Measurements from ENCODE around the gene HPCA.
A peak's percentile ranks its signal among the peaks of the same experiment; 100 is the strongest.

The HPCA gene

DNA sequence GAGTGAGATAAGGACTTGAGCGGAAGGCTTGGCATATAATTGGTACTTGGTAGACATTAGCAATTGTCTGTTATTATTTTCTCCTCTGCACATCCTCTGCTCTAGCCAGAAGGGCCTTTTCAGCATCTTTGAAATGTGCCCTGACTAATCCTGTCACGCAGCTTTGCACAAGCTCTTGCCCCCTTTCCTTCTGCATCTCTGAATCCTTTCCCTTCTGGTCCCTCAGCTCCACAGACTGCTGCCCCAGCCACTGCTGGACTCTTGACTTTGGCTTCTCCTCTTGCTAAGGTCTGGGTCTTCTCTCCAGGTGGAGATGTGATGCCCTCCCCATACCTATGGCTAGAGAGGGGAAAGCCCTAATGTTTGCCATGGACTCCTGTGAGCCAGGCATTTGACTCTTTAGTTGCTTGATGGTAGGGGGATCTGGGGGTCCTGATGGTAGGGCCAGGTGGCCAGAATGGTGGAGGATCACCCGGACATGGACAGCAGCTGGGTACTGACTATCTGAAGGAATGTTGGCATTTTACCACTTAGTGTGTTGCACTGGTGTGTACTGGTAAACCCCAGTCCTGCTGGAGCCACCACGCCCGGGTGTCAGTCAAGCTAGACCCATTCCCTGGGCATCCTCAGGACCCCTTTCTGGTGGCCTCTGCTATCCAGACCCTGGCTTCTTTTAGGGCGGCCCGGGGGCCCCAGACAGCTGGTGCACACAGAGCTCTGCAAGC is 4.4 kb downstream of the HPCA start:
- no peak for DNase-seq

DNA sequence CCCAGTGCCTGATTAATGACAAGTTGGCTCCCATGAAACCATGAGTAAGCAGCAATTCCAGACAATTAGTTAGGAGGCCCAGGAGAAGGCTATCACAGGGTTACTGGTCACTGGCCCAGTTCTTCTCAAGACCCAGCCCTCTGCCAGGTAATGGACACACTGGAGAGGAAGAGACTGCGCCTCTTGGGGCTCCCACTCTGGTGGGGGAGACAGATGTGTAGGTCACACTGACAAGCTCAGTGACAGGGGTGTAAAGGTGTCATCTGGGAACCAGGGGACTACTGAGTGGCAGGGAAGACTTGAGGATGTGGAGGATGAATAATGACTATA is 4.9 kb downstream of the HPCA start:
- no peak for DNase-seq

DNA sequence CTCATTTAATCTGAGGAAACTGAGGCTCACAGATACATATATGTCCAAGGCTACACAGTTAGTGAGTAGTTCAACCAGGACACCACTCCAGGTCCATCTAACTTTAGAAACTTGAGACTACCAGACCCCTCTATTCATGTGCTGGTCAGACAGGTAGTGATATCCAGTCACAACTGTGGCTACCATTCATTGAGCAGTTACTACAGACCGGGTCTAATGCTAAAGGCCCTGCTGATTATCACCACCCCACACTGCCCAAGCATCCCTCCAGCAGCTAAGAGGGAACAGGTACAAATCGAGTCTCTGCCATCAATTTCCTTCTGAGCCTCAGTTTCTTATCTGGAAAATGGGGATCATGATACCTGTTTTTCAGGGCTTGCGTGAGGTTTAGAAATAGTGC is 5.3 kb downstream of the HPCA start:
- no peak for DNase-seq

DNA sequence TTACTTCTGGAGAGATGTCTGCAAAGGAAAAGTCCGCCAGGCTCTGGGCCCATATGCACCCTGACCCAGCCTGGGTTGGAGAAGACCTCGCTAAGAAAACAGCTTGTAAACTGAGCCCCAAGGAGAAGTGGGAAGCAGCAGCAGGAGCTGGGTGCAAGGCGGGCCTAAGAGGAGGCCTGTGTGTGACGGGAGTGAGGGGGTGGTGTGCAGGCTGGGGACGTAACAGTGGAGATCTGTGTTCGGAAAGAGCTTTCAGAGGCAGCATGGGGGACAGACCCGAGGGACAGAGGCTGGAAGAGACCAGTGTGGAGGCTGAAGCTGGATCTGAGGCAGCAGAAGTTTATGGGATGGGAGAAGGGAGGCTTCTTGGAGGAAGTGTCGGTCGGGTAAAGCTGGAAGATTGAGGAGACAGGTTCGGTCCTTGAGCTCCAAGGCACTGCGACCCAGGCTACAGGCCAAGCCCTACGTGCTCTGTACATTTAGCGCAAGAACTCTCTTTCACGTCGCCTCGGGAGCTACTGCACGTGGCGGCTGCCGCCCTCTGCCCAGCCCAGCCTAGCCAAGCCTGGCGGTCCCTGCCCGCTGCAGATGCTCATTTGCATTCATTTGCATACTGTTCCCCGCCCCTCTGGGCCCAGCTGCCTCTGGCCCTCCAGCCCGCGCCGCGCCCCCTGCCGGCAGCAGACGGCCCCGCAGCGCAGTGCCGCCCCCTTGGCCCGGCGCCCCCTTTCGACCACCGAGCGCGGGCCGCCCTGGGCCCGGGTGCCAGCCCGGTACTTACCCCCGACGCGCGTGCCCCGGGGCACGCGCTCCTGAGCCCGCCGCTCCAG is 6.3 kb downstream of the HPCA start:
- DNase-seq: peak; percentile 68

DNA sequence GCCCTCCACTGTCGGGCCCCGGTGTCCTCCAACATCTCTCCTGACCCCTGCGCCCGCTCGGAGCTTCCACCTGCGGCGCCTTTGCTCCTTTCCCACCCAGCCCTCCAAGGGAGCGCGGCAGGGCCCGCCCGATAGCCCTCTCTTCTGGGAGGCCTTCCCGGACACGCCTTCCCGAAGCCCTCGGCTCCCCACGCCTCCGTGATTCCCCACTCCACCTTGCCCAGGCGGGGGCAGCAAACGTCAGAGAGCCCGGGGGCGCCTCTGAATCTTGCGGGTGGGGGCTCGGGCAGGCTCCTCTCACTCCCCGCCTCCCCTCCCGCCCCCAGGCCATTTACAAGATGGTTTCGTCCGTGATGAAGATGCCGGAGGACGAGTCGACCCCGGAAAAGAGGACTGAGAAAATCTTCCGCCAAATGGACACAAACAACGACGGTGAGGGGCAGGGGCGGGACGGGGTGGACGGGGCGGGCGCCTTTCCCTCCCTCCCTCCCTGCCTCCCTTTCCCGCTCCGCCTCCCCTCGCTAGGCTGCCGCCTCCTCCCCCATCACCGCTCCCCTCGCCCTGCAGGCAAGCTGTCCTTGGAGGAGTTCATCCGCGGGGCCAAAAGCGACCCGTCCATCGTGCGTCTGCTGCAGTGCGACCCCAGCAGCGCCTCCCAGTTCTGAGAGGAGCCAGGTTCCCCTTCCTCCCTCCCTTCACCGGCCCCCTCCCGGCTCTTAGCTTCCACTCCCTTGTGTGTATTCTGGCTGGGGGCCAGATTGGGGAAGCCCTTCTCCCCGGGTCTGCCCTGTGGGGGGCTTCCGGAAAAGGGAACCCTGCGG is 7.1 kb downstream of the HPCA start:
- DNase-seq: peak; percentile 32

DNA sequence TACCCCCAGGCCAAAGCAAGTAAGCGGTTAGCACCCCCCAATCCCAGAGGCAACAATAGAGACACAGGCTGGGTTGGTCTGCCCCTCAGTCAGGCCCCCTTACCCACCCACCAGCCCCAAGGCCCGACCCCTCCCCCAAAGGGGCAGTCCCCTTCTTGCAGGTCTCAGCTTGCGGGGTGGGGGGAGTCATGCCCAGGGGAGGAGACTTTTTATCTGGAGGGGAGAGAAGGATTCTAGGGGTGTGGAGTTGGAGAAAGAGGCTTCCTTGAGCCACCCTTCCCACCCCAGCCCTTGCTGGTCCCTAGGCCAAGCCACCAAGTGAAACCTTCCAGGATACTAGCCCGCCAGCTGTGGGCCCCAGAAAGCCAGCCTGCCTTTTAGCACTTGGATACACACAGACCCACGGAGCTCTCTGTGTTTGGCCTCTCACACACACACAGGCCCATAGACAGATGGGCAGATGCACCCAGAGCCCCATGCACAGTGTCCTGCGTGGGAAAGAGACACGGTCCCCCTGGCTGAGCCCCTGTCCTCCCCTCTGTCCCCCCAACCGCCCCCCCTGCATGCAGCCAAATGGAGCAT is 7.8 kb downstream of the HPCA start:
- no peak for DNase-seq

DNA sequence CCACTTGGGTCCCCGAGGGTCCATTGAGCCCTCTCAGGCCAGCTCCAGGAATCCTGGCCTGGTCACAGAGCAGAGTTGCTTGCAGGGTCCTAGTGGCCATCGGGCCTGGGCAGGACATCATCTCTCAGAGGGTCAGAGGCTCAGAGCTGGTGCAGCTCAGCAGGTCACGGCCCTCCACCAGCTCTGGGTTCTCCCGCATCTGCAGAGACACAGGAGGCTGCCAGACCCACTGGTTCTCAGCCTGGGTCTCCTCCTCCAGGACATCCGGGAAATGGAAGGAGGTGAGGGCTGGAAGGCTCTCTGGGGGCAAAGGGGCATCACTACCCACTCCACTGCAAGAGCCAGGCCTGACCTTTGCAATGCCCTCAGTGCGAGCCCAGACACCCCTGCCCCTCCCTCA is 8.4 kb downstream of the HPCA start:
- no peak for DNase-seq

GRCh38 chr1:32895325-32896215 is 9.3 kb downstream of the HPCA start:
- DNase-seq: no peak

DNA sequence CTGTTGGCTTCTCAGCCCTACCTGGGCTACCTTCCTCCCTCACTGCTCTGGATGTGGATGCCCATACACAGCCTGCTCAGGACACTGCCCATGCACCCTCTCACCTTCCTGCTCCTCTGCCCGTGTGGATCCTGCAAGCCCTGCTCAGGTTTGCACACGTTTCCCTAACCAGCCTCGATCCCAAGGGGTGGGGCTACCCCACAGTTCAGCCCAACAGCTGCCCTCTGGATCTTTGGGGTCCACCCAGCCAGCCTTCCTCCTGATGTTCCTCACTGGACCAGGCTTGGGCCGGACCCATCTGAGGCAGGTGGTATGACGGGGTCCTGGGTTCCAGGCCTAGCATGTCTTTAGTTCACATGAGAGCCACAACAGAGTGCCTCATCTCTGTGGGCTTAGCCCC is 10.2 kb downstream of the HPCA start:
- DNase-seq: no peak

DNA sequence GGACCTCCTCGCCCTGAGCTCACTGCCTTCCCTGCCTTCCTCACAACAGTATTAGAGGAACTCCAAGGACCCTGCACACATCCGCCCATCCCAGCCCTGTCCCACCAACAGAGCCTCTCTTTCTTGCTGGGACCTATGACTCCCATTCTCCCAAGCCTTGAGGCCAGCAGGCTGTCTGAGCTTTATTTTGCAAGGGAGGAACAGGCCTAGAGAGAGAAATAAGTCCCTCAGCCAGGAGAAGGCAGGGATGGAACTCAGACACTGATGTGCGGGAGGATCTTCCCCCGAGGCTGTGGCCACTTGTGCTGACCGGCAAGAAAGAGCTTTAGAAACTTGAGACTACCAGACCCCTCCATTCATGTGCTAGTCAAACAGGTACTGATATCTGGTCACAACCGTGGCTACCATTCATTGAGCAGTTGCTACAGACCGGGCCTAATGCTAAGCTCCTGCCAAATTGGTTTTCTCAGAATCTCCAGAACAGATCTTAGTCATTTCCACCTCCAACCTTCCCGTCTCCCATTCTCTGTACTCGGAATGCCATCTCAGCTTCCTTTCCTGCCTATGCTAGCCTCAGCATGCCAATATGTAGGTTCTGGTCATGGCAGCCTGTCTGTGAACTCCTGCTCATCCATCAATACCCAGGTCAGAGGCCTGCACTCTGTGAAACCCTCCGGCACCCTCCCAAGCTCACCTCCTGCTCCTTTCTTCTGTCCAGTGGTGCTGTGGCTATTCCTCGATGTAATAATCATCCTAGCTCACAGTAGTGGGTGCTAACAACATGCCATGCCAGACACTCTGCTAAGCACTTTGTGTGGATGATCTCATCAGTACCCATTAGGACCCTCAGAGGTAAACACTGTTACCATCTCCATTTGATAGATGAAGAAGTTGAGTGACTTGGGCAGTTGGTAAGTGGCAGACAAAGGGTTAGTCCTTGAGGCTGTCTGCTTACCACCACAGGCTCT is 11.1 kb downstream of the HPCA start:
- no peak for DNase-seq

- DNase-seq: no peak
Measured at GRCh38 chr1:32898056-32898455, 11.8 kb downstream of the HPCA start.

- DNase-seq: no peak
Measured at GRCh38 chr1:32898958-32899357, 12.7 kb downstream of the HPCA start.

DNA sequence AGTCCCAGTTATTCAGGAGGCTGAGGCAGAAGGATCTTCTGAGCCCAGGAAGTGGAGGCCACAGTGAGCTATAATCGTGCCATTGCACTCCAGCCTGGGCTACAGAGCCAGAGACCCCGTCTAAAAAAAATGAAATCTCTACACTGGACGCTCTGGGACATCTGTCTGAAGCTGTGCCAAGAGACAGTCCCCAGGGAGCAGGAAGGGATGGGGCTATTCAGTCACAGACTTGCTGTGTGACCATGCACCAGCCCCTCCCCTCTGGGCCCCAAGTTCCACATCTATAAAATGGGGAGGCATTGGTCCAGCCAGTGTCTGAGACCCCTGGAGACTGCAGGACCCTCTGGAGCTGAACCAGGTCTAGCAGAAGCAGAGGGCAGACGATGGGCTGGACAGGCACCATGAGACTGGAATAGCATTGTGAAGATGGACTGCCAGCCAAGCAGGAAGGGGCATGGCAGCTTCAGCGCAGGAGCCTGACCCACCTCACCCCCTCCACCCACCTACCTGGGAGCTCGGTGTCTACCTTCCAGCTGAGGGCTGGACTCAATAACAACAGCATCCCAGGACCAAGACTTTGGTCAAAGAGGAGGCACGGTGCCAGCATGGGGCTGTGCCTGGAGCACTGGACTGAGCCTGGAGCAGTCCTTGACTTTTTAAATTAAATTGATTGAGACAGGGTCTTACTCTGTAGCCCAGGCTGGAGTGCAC is 13.4 kb downstream of the HPCA start:
- no peak for DNase-seq

DNA sequence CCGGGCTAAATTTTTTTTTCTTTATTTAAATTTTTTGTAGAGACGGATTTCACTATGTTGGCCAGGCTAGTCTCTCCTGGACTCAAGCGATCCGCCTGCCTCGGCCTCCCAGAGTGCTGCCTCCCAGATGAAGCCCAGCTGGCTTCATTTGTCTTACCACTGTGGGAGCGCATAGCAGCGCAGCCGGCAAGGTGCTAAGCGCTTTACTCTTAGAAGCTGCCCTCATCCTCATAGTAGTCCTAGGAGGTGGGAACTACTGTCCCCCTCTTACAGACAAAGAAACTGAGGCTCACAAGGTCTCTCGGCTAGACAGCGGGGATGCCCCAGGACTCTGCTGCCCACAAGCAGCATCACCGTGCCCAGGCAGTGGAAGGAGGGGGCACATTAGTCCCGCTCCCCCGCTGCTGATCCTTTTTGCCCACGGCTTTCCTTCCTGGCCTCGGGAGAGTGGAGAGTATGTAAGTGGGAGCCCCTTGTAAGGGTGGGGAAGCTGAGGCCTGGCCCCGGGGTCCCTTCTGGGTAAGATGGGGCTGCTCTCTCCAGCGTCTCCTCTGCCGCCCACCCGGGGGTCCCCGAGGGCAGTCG is 14.2 kb downstream of the HPCA start:
- no peak for DNase-seq

GRCh38 chr1:32900956-32901822 is 14.9 kb downstream of the HPCA start, which contains the start of gene TMEM54:
Gene TMEM54, minus strand, starts transcription at chr1:32901389. Its CDS starts 151 bp downstream, at chr1:32901238.
- peak; percentile 40 for DNase-seq

DNA sequence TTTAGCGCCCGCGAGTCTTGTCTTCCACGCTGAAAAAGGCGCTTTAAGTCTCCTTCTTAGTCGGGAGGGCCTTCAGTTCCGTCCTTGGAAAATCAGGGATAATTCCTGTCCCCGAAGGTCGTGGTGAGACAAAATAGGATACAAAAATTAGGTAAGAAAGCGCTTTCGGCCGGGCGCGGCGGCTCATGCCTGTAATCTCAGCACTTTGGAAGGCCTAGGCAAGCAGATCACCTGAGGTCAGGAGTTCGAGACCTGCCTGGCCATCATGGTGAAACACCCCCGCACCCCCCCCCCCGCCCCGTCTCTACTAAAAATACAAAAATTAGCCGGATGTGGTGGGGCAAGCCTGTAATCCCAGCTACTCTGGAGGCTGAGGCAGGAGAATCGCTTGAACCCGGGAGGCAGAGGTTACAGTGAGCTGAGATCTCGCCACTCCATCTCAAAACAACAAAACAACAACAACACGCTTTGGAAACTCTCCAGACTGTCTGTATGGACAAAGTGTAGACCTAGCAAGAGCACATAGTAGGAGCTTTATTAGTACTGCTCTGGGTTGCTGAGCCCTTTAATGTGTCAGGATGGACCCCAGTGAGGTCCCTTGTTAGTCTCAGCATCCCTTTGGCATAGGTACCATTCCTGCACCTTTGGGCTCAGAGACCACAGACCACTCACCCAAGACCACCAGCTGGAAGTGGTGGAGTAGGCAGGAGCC is 15.7 kb downstream of the HPCA start:
- no peak for DNase-seq

DNA sequence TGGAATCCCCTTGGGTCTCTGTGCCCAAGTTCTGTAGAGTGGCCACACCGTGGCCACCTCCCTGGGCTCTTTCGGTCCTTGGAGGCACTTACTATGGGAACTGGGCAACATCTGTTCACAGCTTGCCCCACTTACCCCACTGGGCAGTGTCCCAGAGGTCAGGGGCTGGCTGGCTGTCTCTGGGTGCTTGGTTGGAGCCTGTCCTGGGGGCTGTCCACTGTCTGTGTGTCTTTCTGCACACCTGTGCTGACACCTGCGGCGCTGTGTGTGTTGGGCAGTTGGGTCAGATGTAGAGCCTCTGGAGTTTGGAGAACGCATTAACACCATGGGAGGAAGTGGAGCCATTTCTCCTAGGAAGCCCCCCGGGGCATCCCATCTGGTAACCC is 16.2 kb downstream of the HPCA start:
- DNase-seq: no peak
